Lower leg skin (tissue), 4 donors: ENCODE results near the gene CALU. TPM values are rescaled to one million over a fixed set of nuclear protein-coding genes. Genes with fewer than 3 reads are reported as not detected.

Source experiments
- DNase-seq, 2 donors: peaks; one replicate each; pipeline ENCODE4 v3.0.0-alpha.2; 2019; ENCODE audit warnings: low spot score in 2 of 2
- H3K4me3 ChIP-seq: fragments of 200-600 bp; sonication (generic); 2 replicates; pipeline ENCODE4 v1.5.1; 2017; ENCODE audit warnings: mild to moderate bottlenecking, low read depth; ENCODE audit not compliant: poor library complexity, severe bottlenecking
- POLR2A ChIP-seq, 2 donors: fragments of 450-650 bp; IDR thresholded peaks; one replicate each; pipeline ENCODE4 v1.6.1; 2016 to 2017; ENCODE audit warnings: antibody characterized with exemption in 2 of 2, mild to moderate bottlenecking in 1 of 2, moderate library complexity in 1 of 2
- WGBS, 2 donors: methylation state at CpG; one replicate each; pipeline ENCODE4 v1.1.5; 2018; 5-methylcytosine and 5-hydroxymethylcytosine counted together
- intact Hi-C: fragments of 100-400 bp; cut with DNase I; formaldehyde crosslinking; loops from one replicate; pipeline ENCODE4 v1.15.0; 2023; ENCODE audit warnings: low total_unique reads
- total RNA-seq, 4 donors: library from RNA; depleted of rRNA; stranded (reverse); fragments of >200 nt; gene quantifications; one replicate each; pipeline ENCODE4 v1.1.0, GENCODE V29; 2016
- TF ChIP-seq, protein P1 (sequence below), 3 donors: fragments of 450-650 bp; IDR thresholded peaks; one replicate each; pipeline ENCODE4 v1.5.1; 2016; ENCODE audit warnings: antibody characterized with exemption in 3 of 3, mild to moderate bottlenecking in 3 of 3, moderate library complexity in 2 of 3

Gene CALU
- total RNA-seq, result 10 to 100 TPM; 22.7 to 53.8 (median 30.8) TPM

DNA sequence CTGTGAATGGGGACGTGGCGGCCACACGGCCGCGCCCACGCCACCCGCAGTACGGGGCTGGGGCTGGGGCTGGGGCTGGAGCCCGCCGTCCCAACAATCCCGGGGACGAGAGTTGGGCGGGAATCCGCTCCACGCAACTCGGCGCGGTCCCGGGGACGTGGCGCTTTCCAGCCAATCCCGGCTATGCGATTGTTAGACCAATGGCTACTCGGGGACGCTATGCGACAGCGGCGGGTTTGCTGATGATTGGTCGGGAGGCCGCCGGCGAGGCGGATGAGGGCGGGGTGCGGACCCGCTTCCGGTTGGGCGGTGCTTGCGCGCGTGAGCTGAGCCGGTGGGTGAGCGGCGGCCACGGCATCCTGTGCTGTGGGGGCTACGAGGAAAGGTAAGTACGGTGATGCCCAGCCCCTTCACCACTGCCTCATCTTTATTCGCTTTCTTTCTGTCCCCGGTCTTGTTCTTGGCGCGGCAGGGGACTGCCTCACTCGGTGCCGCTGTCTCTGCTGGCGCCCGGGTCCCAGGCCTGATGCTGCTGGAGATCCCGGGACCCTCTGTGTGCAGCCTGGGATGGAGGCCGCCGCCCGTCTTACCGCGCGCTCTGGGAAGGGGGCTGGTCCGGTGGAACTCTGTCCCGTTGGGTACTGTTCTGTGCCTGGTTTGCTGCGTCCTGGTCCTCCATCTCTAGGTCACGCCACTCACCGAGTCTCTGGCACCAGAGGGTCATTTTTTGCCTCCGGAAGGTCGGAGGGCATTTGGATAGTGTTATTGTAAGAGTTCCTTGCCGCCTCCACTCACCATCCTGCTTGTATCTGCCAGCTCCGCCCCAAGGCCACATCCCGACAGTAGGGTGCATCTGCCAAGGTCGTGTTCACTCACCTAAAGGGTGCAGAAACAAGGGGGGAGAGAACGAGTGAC is at the start of gene CALU:
Gene CALU, plus strand, starts transcription at position 312 of the 915 bp plus-strand sequence. CDS start 9,225 bp downstream, outside the sequence.
- intact Hi-C loops, result no loop called here

DNA sequence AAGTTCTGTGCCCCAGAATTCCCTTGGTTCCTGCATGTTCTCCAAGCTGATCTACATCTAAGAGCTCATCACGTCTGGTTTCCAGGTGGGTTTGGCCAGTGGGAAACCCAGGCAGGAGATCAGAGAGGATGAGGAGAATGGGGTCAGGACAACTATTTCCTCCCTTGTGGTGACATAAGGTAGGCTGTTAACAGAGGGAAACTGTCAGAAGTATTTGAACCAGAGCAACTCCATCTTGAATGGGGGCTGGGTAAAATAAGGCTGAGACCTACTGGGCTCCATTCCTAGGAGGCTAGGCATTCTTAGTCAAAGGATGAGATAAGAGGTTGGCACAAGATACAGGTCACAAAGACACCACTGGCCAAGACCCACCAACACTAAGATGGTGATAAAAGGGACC is 47.9 kb upstream of the CALU start:
- intact Hi-C loops, result no loop called here
- TF ChIP-seq, protein P1, sequence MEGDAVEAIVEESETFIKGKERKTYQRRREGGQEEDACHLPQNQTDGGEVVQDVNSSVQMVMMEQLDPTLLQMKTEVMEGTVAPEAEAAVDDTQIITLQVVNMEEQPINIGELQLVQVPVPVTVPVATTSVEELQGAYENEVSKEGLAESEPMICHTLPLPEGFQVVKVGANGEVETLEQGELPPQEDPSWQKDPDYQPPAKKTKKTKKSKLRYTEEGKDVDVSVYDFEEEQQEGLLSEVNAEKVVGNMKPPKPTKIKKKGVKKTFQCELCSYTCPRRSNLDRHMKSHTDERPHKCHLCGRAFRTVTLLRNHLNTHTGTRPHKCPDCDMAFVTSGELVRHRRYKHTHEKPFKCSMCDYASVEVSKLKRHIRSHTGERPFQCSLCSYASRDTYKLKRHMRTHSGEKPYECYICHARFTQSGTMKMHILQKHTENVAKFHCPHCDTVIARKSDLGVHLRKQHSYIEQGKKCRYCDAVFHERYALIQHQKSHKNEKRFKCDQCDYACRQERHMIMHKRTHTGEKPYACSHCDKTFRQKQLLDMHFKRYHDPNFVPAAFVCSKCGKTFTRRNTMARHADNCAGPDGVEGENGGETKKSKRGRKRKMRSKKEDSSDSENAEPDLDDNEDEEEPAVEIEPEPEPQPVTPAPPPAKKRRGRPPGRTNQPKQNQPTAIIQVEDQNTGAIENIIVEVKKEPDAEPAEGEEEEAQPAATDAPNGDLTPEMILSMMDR (IDR thresholded peaks at IDR 0.05), result no peak
- no peak for TF ChIP-seq POLR2A (IDR thresholded peaks at IDR 0.05)
- H3K4me3 ChIP-seq, result no peak overlapping the region
- DNase-seq, result peak in 1 of 2 donors; percentile 26
- WGBS, 2 donors, result 63 to 67% methylated on average over 1 of the region's 1 CpG

More for the DNA sequence above, at the start of gene CALU:
- peak; percentile 96 to 99 for DNase-seq
- 1% methylated on average over 65 to 71 of the region's 74 CpGs for WGBS, 2 donors
- TF ChIP-seq, protein P1 (IDR thresholded peaks at IDR 0.05), result no peak
- TF ChIP-seq POLR2A (IDR thresholded peaks at IDR 0.05), result peak in 1 of 2 donors; percentile 49
- peak within 1 kb of the TSS; percentile 95 for H3K4me3 ChIP-seq

DNA sequence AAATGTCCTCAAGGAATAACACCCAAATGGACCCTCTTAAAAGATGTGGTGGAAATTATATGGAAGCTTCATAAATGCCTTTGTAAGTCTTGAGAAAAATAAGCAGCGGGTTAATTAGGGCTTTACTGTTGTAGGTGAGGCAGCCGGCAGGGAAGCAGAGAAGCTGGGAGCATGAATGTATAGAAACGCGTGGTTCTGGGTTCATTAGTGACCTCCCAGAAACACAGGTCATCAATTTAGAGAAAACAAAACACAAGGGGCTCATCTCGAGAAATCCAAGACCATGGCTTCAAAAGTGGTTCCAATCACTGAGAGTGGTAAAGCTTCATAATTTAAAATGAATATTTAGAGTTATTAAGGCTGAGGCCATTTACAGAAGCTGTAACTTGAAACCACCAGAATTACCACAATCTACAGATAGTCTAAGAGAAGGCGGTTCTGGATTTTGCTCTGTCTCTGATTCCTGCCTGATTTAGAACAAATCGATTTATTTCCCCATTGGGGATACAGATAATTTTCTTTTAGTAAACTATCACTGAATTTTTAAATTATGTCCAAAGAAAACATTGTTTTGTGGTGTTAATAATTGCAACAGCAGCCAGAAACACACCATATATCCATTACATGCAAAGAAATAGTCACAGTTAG is 46.4 kb upstream of the CALU start:
- no peak for TF ChIP-seq POLR2A (IDR thresholded peaks at IDR 0.05)
- 70 to 75% methylated on average over 7 of the region's 7 CpGs for WGBS, 2 donors
- peak in 1 of 2 donors; percentile 31 for DNase-seq
- intact Hi-C loops, result no loop called here
- H3K4me3 ChIP-seq, result no peak overlapping the region

DNA sequence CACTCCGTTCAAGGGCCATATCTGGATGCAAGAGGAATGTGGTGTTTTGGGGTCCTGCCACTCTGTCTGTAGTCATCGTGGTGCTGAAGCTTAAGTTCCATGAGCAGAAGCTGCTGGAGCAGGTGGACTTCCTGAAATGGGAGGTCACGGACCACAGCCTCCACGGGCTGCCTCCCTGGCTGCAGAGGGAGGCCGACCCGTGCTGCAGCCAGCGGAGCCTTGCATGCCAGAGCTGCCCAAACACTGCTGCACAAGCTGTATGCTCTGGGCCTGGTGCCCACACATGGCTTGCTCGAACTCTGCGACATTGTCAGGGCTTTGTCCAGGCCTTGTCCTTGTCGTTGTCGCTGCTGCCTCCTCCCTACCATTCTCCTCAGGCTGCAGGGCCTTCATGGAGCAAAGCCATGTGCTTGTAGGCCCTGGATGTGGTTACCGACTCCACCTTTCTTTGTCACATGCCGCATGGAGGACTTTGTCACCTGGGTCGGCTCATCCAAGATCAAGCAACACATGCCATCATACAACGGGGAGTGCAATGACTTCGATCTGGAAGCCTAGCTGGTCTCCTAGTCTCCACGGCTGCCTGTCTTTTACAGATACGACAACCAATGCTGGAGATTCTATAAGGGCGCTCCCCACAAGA is 45.7 kb upstream of the CALU start:
- TF ChIP-seq POLR2A (IDR thresholded peaks at IDR 0.05), result no peak
- TF ChIP-seq, protein P1 (IDR thresholded peaks at IDR 0.05), result no peak
- intact Hi-C loops, result no loop called here
- H3K4me3 ChIP-seq, result no peak overlapping the region
- peak in 1 of 2 donors; percentile 70 for DNase-seq
- WGBS, 2 donors, result 86 to 89% methylated on average over 18 to 19 of the region's 19 CpGs

DNA sequence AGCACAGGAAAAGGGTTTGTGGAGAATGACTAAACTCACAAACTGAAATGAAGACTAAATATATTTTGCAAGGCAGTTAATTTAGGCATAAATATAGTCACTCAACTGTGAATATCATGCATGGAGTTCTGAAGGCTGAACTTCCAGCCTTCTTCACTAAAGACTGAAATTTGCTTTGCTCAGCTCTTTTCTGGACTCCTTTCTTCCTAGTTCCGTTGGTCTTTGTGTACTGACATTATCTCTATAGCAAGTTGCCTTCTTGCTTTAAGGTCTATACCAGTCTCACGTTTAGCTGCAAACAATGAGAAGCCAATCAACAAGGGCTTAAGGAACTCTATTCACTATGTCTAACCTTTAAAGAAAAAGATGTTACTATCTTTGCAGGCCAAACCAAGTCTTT is 44.4 kb upstream of the CALU start:
- no peak for DNase-seq
- WGBS, 2 donors, result 22 to 39% methylated on average over 2 of the region's 2 CpGs
- H3K4me3 ChIP-seq, result no peak overlapping the region
- intact Hi-C loops, result no loop called here
- TF ChIP-seq, protein P1 (IDR thresholded peaks at IDR 0.05), result no peak
